Body of pancreas (tissue), 4 donors: ENCODE data around the gene GSTA3. TPM values are rescaled to one million over a fixed set of nuclear protein-coding genes. Genes with fewer than 3 reads are reported as not detected.

Experiments used
- ATAC-seq: fragments of 150-250 bp; one replicate; pipeline ENCODE4 v1.9.1; 2016
- DNase-seq, 4 donors: peaks; one replicate each; pipeline ENCODE4 v3.0.0-alpha.2; 2019
- H3K27ac ChIP-seq, 4 donors: fragments of 200-600 bp; sonication (generic); 1 replicate in 3 of 4; 2 replicates in 1 of 4; pipeline versions ENCODE4 v1.5.1 to v1.6.1; 2016 to 2019; ENCODE audit warnings: mild to moderate bottlenecking in 1 of 4, mixed read lengths in 1 of 4, moderate library complexity in 1 of 4
- H3K27me3 ChIP-seq, 2 donors: fragments of 200-600 bp; sonication (generic); one replicate each; pipeline ENCODE4 v1.6.0; 2016; ENCODE audit warnings: mild to moderate bottlenecking in 1 of 2
- H3K36me3 ChIP-seq, 2 donors: fragments of 200-600 bp; sonication (generic); replicated peaks in 1 of 2; 2 replicates each; pipeline ENCODE4 v1.5.1; 2016; ENCODE audit warnings: low read depth in 2 of 2; ENCODE audit not compliant: insufficient read depth in 1 of 2
- H3K4me1 ChIP-seq: fragments of 200-600 bp; sonication (generic); one replicate; pipeline ENCODE4 v1.6.0; 2016
- H3K4me3 ChIP-seq, 2 donors: fragments of 200-600 bp; sonication (generic); 1 replicate in 1 of 2; 2 replicates in 1 of 2; pipeline ENCODE4 v1.5.1; 2016 to 2019
- H3K9me3 ChIP-seq, 3 donors: fragments of 200-600 bp; sonication (generic); 1 replicate in 2 of 3; 2 replicates in 1 of 3; pipeline ENCODE4 v1.5.1; 2016
- CTCF ChIP-seq, 7 experiments: fragments of 450-650 bp in 4 of 7; fragments of 200-600 bp in 3 of 7; sonication (generic) in 3 of 7; IDR thresholded peaks; one replicate each; pipeline ENCODE4 v1.5.1; 2016 to 2019; ENCODE audit warnings: antibody characterized with exemption in 7 of 7
- POLR2A ChIP-seq, 3 donors: fragments of 450-650 bp; IDR thresholded peaks; one replicate each; pipeline ENCODE4 v1.6.1; 2016; ENCODE audit warnings: antibody characterized with exemption in 3 of 3, mild to moderate bottlenecking in 2 of 3
- WGBS, 2 donors: methylation state at CpG; one replicate each; pipeline ENCODE4 v1.1.5; 2017; 5-methylcytosine and 5-hydroxymethylcytosine counted together
- intact Hi-C: fragments of 100-400 bp; cut with DNase I; formaldehyde crosslinking; loops from one replicate; pipeline ENCODE4 v1.15.1; 2023
- total RNA-seq, 2 donors: library from RNA; depleted of rRNA; stranded (reverse); fragments of >200 nt; gene quantifications; one replicate each; pipeline ENCODE4 v1.1.0, GENCODE V29; 2016

GSTA3 gene
- total RNA-seq, 2 donors from 2014 or later, result not detected

GRCh38 chr6:52914516-52914915 is 5.0 kb upstream of the GSTA3 start:
- no peak for DNase-seq
- H3K9me3 ChIP-seq, result no peaks in the 10 kb centered on the region
- peaks cover 32% of the 10 kb centered on the region for H3K4me1 ChIP-seq
- H3K27ac ChIP-seq, result no peak overlapping the region
- H3K4me3 ChIP-seq, result no peak overlapping the region
- H3K27me3 ChIP-seq, result no peaks in the 10 kb centered on the region
- no peaks in the 10 kb centered on the region for H3K36me3 ChIP-seq
- no peak for TF ChIP-seq POLR2A (IDR thresholded peaks at IDR 0.05)
- no peak for TF ChIP-seq CTCF (IDR thresholded peaks at IDR 0.05)
- intact Hi-C loops, result no loop called here
- ATAC-seq, result no peak

DNA sequence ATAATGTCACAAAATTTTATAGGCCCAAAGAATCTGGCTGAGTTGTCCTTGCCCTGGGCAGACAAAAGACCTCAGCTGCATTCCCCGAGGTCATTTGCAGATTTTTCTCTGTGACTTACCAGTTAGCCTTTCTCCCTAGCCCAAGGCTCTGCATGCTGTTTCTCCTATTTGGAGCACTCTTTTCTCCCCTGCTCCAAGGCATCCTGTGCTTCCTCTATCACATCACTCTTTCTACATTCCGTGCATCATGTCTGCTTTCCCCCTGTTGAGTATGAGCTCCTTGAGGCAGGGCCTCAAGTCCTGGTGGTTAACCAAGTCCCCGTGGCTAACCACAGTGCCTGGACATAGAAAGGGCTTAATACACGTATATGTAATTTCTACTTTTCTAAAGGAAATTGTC is 593 bp upstream of the GSTA3 start:
- TF ChIP-seq POLR2A (IDR thresholded peaks at IDR 0.05) (no peak), CTCF (IDR thresholded peaks at IDR 0.05) (no peak)
- no peak overlapping the region for H3K4me3 ChIP-seq
- DNase-seq, result no peak
- ATAC-seq, result peak; percentile 18
- no peaks in the 10 kb centered on the region for H3K27me3 ChIP-seq
- peak overlapping the region in 1 of 4 donors; percentile 12 for H3K27ac ChIP-seq
- WGBS, 2 donors, result 65 to 78% methylated on average over 4 of the region's 4 CpGs
- peaks cover 15% of the 10 kb centered on the region for H3K4me1 ChIP-seq
- no peaks in the 10 kb centered on the region for H3K9me3 ChIP-seq
- no peaks in the 10 kb centered on the region for H3K36me3 ChIP-seq
- intact Hi-C loops, result no loop called here

GRCh38 chr6:52909131-52909530 is 367 bp downstream of the GSTA3 start:
- DNase-seq (no peak), ATAC-seq (no peak)
- Histone ChIP-seq H3K9me3 (no peaks in the 10 kb centered on the region), H3K4me1 (peaks cover 15% of the 10 kb centered on the region), H3K4me3 (no peak overlapping the region), H3K36me3 (no peaks in the 10 kb centered on the region), H3K27ac (peak overlapping the region in 2 of 4 donors; percentile 25 to 53), H3K27me3 (no peaks in the 10 kb centered on the region)
- intact Hi-C loops, result no loop called here
- TF ChIP-seq CTCF (IDR thresholded peaks at IDR 0.05) (no peak), POLR2A (IDR thresholded peaks at IDR 0.05) (no peak)
- 51 to 52% methylated on average over 3 of the region's 3 CpGs for WGBS, 2 donors

- H3K36me3 ChIP-seq, result no peaks in the 10 kb centered on the region
- no peak for ATAC-seq
- no peak for TF ChIP-seq POLR2A (IDR thresholded peaks at IDR 0.05)
- TF ChIP-seq CTCF (IDR thresholded peaks at IDR 0.05), result no peak
- no peak overlapping the region for H3K4me3 ChIP-seq
- H3K4me1 ChIP-seq, result peaks cover 15% of the 10 kb centered on the region
- 77 to 82% methylated on average over 2 of the region's 2 CpGs for WGBS, 2 donors
- no peak for DNase-seq
- intact Hi-C loops, result no loop called here
- no peaks in the 10 kb centered on the region for H3K9me3 ChIP-seq
- peak overlapping the region in 1 of 4 donors; percentile 53 for H3K27ac ChIP-seq
- H3K27me3 ChIP-seq, result no peaks in the 10 kb centered on the region
Measured at GRCh38 chr6:52908526-52908925, 972 bp downstream of the GSTA3 start.

DNA sequence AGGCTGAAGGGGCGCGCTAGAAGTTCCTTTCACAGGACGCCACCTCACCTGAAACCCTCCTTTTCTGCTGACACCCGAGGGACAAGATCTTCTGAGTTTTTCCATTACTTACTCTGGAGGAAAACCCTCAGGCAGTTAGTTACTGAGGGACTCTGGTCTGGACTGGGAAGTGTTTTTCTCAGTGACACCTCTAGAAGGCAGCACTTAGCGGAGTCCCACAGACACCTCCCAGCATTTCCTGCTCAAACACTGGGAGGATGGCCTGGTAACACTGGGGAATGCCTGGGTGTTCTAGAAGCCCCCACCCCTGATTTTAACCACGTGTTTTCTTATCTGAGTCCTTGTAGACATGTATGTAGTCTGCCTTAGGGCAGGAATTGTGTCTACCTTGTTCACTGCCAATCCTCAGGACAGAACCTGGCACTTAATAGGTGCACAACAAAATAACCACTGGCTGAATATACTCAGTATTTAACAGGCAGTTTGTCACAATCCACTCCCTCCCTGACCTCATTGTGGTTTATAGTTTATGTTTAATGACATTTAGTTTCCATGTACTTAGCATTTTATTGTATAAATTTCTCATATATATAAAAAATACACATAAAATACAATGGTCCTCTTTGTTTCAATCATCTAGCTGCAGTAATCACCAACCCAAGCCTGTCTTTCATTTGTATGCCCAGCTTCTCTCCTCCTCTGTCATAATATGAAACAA is 4.8 kb downstream of the GSTA3 start:
- ATAC-seq (peak; percentile 35), DNase-seq (peak in 1 of 4 donors; percentile 14)
- Histone ChIP-seq H3K4me3 (no peak overlapping the region), H3K9me3 (no peaks in the 10 kb centered on the region), H3K4me1 (peaks cover 9% of the 10 kb centered on the region), H3K27me3 (no peaks in the 10 kb centered on the region), H3K36me3 (no peaks in the 10 kb centered on the region), H3K27ac (no peak overlapping the region)
- intact Hi-C loops, result no loop called here
- 67 to 70% methylated on average over 6 of the region's 6 CpGs for WGBS, 2 donors
- no peak for TF ChIP-seq POLR2A (IDR thresholded peaks at IDR 0.05)
- peak in 2 of 7 experiments; percentile 14 to 18 for TF ChIP-seq CTCF (IDR thresholded peaks at IDR 0.05)
